ENCODE measurements around the gene CRYGA.

Gene CRYGA

DNA sequence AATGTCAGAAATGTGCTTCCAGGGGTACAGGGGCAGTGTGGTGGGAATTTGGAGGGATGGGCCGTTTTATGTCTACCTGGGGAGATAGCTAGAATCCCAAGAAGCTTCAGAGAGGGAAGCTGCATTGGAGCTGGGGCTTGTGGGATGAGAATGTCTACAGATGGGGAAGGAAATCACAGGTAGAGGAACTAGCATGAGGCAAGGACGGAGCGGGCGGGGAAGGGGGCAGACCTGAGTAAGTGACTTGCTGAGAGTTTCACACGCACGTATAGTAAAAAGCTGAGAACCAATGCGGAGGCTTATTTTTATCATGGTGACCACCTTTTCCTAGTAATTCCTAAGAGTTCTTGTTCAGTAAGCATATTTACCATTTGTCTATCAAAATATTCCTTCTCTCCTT, 20.1 kb upstream of the CRYGA start:
- no peak overlapping the region for H3K27ac ChIP-seq (ENCODE audit: insufficient read depth in 1 of 2, low read depth in 1 of 2, low read length in 2 of 2, poor library complexity in 1 of 2, severe bottlenecking in 2 of 2)
- H3K9me3 ChIP-seq (ENCODE audit: control extremely low read depth in 1 of 5, control insufficient read depth in 4 of 5, insufficient read depth in 2 of 5, low read depth in 1 of 5, low read length in 4 of 5), result no peaks in the 10 kb centered on the region
- ChIA-PET CTCF (interaction anchor here (1.1 to 4.3 kb wide), 2 partner anchors 8 to 39 kb away, joined by 3 to 23 read pairs; no protein-coding TSS in a partner anchor), POLR2A (no interaction called here)
- peaks cover 0 to 12% (median 3%) of the 10 kb centered on the region in 4 experiments for H3K4me1 ChIP-seq (ENCODE audit: control extremely low read depth in 1 of 4, control insufficient read depth in 4 of 4, insufficient read depth in 4 of 4, low read length in 3 of 4)
- H3K36me3 ChIP-seq (ENCODE audit: control insufficient read depth in 4 of 4, insufficient read depth in 4 of 4, low read length in 3 of 4), result no peaks in the 10 kb centered on the region
- no peak for DNase-seq
- peak overlapping the region in 2 of 7 experiments; percentile 34 to 46 for H3K4me3 ChIP-seq (ENCODE audit: control insufficient read depth in 1 of 7, extremely low read depth in 1 of 7, insufficient read depth in 4 of 7, low read depth in 2 of 7, low read length in 6 of 7)
- WGBS (ENCODE audit: insufficient coverage), result 39% methylated on average over 7 of the region's 7 CpGs
- no peaks in the 10 kb centered on the region for H3K27me3 ChIP-seq (replicated peaks in 2 of 5; ENCODE audit: control insufficient read depth in 4 of 5, insufficient read depth in 5 of 5, low read length in 4 of 5)

DNA sequence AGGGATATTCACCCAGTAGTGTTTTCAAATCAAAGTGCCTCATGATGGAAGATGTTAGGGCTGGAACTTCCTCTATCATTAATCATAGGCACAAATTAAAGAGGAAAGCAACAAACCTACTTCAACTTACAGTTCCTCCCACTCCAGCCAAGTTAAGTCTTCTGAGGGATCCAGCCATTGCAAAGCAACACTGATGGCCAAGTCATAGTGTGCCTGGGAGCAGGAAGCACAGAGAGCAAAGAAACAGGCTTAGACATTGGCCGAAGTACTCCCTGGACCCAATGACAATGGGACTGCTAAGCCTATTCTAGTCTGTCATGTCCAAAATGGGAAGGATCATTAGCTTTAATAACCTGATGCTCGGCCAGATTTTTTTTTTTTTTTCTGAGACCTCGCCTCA, 19.4 kb upstream of the CRYGA start:
- Histone ChIP-seq H3K4me3 (ENCODE audit: control insufficient read depth in 1 of 7, extremely low read depth in 1 of 7, insufficient read depth in 4 of 7, low read depth in 2 of 7, low read length in 6 of 7) (no peak overlapping the region), H3K27ac (ENCODE audit: insufficient read depth in 1 of 2, low read depth in 1 of 2, low read length in 2 of 2, poor library complexity in 1 of 2, severe bottlenecking in 2 of 2) (no peak overlapping the region), H3K36me3 (ENCODE audit: control insufficient read depth in 4 of 4, insufficient read depth in 4 of 4, low read length in 3 of 4) (no peaks in the 10 kb centered on the region), H3K9me3 (ENCODE audit: control extremely low read depth in 1 of 5, control insufficient read depth in 4 of 5, insufficient read depth in 2 of 5, low read depth in 1 of 5, low read length in 4 of 5) (no peaks in the 10 kb centered on the region), H3K27me3 (replicated peaks in 2 of 5; ENCODE audit: control insufficient read depth in 4 of 5, insufficient read depth in 5 of 5, low read length in 4 of 5) (no peaks in the 10 kb centered on the region), H3K4me1 (ENCODE audit: control extremely low read depth in 1 of 4, control insufficient read depth in 4 of 4, insufficient read depth in 4 of 4, low read length in 3 of 4) (peaks cover 0 to 12% (median 3%) of the 10 kb centered on the region in 4 experiments)
- ChIA-PET CTCF (interaction anchor here (4.3 kb wide), 1 partner anchor 7 kb away, joined by 23 read pairs; no protein-coding TSS in a partner anchor), POLR2A (interaction anchor here (0.6 kb wide), 1 partner anchor 55 kb away, joined by 3 read pairs; no protein-coding TSS in a partner anchor)
- 94% methylated on average over 2 of the region's 3 CpGs for WGBS (ENCODE audit: insufficient coverage)
- no peak for DNase-seq

DNA sequence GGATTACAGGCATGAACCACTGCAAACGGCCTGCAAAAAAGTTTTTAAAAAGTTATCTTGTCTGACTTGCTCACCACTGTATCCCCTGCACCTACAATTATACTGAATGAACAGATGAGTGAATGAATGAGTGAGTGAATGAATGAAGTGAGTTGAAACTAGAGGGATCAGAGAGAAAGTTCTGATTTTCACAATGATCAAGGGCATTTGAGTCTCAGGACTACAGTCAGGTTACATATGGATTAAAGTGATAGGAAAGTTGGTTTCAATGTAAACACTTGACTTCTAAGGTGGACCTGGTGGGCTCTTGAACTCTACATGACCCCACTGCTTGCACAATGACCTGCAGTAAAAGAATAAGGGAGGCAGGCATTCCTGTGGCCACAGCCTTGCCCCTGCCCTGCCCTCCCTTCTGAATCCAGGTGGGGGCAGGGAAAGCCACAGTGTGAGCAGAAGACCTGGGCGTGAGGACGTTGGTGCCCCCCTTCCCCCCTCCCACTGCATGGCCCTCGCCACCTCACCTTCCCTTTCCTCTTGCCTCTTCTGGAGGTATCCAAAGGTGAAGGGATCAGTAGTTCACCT, 15.7 kb upstream of the CRYGA start:
- peaks cover 0 to 22% (median 4%) of the 10 kb centered on the region in 4 experiments for H3K4me1 ChIP-seq (ENCODE audit: control extremely low read depth in 1 of 4, control insufficient read depth in 4 of 4, insufficient read depth in 4 of 4, low read length in 3 of 4)
- ChIA-PET POLR2A (no interaction called here), CTCF (interaction anchor here (2.2 kb wide), 1 partner anchor 75 kb away, joined by 17 read pairs; the partner anchor contains the start of gene IDH1)
- DNase-seq, result no peak
- WGBS (ENCODE audit: insufficient coverage), result no CpG with 5 or more reads among the region's 4 CpGs
- no peaks in the 10 kb centered on the region for H3K36me3 ChIP-seq (ENCODE audit: control insufficient read depth in 4 of 4, insufficient read depth in 4 of 4, low read length in 3 of 4)
- H3K27me3 ChIP-seq (replicated peaks in 2 of 5; ENCODE audit: control insufficient read depth in 4 of 5, insufficient read depth in 5 of 5, low read length in 4 of 5), result no peaks in the 10 kb centered on the region
- H3K4me3 ChIP-seq (ENCODE audit: control insufficient read depth in 1 of 7, extremely low read depth in 1 of 7, insufficient read depth in 4 of 7, low read depth in 2 of 7, low read length in 6 of 7), result no peak overlapping the region
- no peaks in the 10 kb centered on the region for H3K9me3 ChIP-seq (ENCODE audit: control extremely low read depth in 1 of 5, control insufficient read depth in 4 of 5, insufficient read depth in 2 of 5, low read depth in 1 of 5, low read length in 4 of 5)
- no peak overlapping the region for H3K27ac ChIP-seq (ENCODE audit: insufficient read depth in 1 of 2, low read depth in 1 of 2, low read length in 2 of 2, poor library complexity in 1 of 2, severe bottlenecking in 2 of 2)

DNA sequence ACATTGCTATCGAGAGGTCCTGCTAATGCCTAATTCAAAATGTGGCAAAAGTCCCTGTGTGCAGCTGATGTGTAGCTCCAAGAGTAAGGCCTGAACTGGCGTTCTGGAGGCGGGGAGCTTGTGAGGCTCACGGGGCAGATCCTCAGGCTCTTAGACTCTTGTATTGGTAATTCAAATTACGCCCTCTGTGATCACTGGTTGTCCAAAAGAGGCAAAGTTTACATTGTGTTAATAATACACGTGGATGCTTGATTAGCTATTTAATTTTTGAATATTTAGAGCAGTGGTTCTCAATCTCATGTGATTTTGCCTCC, 12.4 kb upstream of the CRYGA start:
- no peak overlapping the region for H3K27ac ChIP-seq (ENCODE audit: insufficient read depth in 1 of 2, low read depth in 1 of 2, low read length in 2 of 2, poor library complexity in 1 of 2, severe bottlenecking in 2 of 2)
- WGBS (ENCODE audit: insufficient coverage), result 89% methylated on average over 6 of the region's 6 CpGs
- POLR2A ChIA-PET, result interaction anchor here (0.6 to 1.2 kb wide), 3 partner anchors 32 to 216 kb away, joined by 3 to 4 read pairs (median 4); no protein-coding TSS in a partner anchor

DNA sequence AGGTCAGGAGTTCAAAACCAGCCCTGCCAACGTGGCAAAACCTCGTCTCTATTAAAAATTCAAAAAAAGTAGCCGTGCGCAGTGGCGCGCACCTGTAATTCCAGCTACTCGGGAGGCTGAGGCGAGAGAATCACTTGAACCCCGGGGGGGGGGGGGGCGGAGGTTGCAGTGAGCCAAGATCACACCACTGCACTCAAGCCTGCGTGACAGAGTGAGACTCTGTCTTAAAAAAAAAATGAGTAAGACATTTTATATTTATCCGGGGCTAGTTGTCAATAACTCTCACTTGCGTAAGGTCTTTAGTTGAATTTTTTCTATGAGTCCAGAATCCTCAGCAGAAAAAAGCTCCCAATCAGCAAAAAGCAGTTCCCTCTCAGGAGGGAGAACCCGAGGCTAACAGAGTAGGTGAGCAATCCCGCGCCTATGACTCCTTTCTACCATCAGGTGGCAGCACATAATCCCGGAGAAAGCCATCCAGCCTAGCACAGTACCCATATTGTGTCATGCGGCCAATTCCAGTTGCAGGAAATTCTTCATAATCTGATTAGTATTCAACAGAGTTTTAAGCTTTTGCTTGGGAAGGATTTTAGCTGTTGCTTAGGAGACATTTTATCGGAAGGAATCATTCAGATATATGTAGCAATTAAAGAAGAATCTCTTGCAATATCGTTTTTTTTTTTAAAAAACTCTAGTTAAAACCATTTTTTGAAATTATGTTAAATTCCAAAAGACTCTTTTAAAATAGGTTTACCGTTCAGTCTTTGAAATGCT, 11.9 kb upstream of the CRYGA start:
- no peak overlapping the region for H3K27ac ChIP-seq (ENCODE audit: insufficient read depth in 1 of 2, low read depth in 1 of 2, low read length in 2 of 2, poor library complexity in 1 of 2, severe bottlenecking in 2 of 2)
- CTCF ChIA-PET, result interaction anchor here (0.6 to 4.9 kb wide), 37 partner anchors 10 to 439 kb away, joined by 3 to 58 read pairs (median 5); partner anchors contain the start of genes C2orf80 and IDH1

More for the DNA sequence above, 12.4 kb upstream of the CRYGA start:
- CTCF ChIA-PET, result interaction anchor here (0.7 to 4.9 kb wide), 32 partner anchors 9 to 430 kb away, joined by 3 to 58 read pairs (median 5); partner anchors contain the start of genes C2orf80 and IDH1
- no peak for DNase-seq
- H3K4me1 ChIP-seq (ENCODE audit: control extremely low read depth in 1 of 4, control insufficient read depth in 4 of 4, insufficient read depth in 4 of 4, low read length in 3 of 4), result peaks cover 2 to 33% (median 10%) of the 10 kb centered on the region in 4 experiments
- H3K27me3 ChIP-seq (replicated peaks in 2 of 5; ENCODE audit: control insufficient read depth in 4 of 5, insufficient read depth in 5 of 5, low read length in 4 of 5), result no peaks in the 10 kb centered on the region
- no peaks in the 10 kb centered on the region for H3K9me3 ChIP-seq (ENCODE audit: control extremely low read depth in 1 of 5, control insufficient read depth in 4 of 5, insufficient read depth in 2 of 5, low read depth in 1 of 5, low read length in 4 of 5)
- H3K4me3 ChIP-seq (ENCODE audit: control insufficient read depth in 1 of 7, extremely low read depth in 1 of 7, insufficient read depth in 4 of 7, low read depth in 2 of 7, low read length in 6 of 7), result no peak overlapping the region
- H3K36me3 ChIP-seq (ENCODE audit: control insufficient read depth in 4 of 4, insufficient read depth in 4 of 4, low read length in 3 of 4), result no peaks in the 10 kb centered on the region

GRCh38 chr2:208174144-208174543, 10.8 kb upstream of the CRYGA start:
- WGBS (ENCODE audit: insufficient coverage), result 93% methylated on average over 6 of the region's 9 CpGs
- H3K27me3 ChIP-seq (replicated peaks in 2 of 5; ENCODE audit: control insufficient read depth in 4 of 5, insufficient read depth in 5 of 5, low read length in 4 of 5), result no peaks in the 10 kb centered on the region
- peaks cover 2 to 31% (median 9%) of the 10 kb centered on the region in 4 experiments for H3K4me1 ChIP-seq (ENCODE audit: control extremely low read depth in 1 of 4, control insufficient read depth in 4 of 4, insufficient read depth in 4 of 4, low read length in 3 of 4)
- CTCF ChIA-PET, result interaction anchor here (1.1 to 4.9 kb wide), 11 partner anchors 11 to 97 kb away, joined by 4 to 58 read pairs (median 8); partner anchors contain the start of gene IDH1
- H3K9me3 ChIP-seq (ENCODE audit: control extremely low read depth in 1 of 5, control insufficient read depth in 4 of 5, insufficient read depth in 2 of 5, low read depth in 1 of 5, low read length in 4 of 5), result no peaks in the 10 kb centered on the region
- H3K27ac ChIP-seq (ENCODE audit: insufficient read depth in 1 of 2, low read depth in 1 of 2, low read length in 2 of 2, poor library complexity in 1 of 2, severe bottlenecking in 2 of 2), result no peak overlapping the region
- no peak overlapping the region for H3K4me3 ChIP-seq (ENCODE audit: control insufficient read depth in 1 of 7, extremely low read depth in 1 of 7, insufficient read depth in 4 of 7, low read depth in 2 of 7, low read length in 6 of 7)
- POLR2A ChIA-PET, result no interaction called here
- no peak for DNase-seq
- no peaks in the 10 kb centered on the region for H3K36me3 ChIP-seq (ENCODE audit: control insufficient read depth in 4 of 4, insufficient read depth in 4 of 4, low read length in 3 of 4)

More for the DNA sequence above, 11.9 kb upstream of the CRYGA start:
- Histone ChIP-seq H3K4me3 (ENCODE audit: control insufficient read depth in 1 of 7, extremely low read depth in 1 of 7, insufficient read depth in 4 of 7, low read depth in 2 of 7, low read length in 6 of 7) (no peak overlapping the region), H3K27me3 (replicated peaks in 2 of 5; ENCODE audit: control insufficient read depth in 4 of 5, insufficient read depth in 5 of 5, low read length in 4 of 5) (no peaks in the 10 kb centered on the region), H3K36me3 (ENCODE audit: control insufficient read depth in 4 of 4, insufficient read depth in 4 of 4, low read length in 3 of 4) (no peaks in the 10 kb centered on the region), H3K4me1 (ENCODE audit: control extremely low read depth in 1 of 4, control insufficient read depth in 4 of 4, insufficient read depth in 4 of 4, low read length in 3 of 4) (peaks cover 2 to 33% (median 10%) of the 10 kb centered on the region in 4 experiments), H3K9me3 (ENCODE audit: control extremely low read depth in 1 of 5, control insufficient read depth in 4 of 5, insufficient read depth in 2 of 5, low read depth in 1 of 5, low read length in 4 of 5) (no peaks in the 10 kb centered on the region)
- peak; percentile 83 to 86 (median 84) for DNase-seq
- WGBS (ENCODE audit: insufficient coverage), result 71% methylated on average over 11 of the region's 21 CpGs
- POLR2A ChIA-PET, result interaction anchor here (0.6 to 1.2 kb wide), 3 partner anchors 33 to 215 kb away, joined by 3 to 4 read pairs (median 4); no protein-coding TSS in a partner anchor

Data from common myeloid progenitor, CD34-positive (primary cell).